Measurements from ENCODE around the gene THAP7. TPM values are rescaled to one million over a fixed set of nuclear protein-coding genes. Genes with fewer than 3 reads are reported as not detected.

The THAP7 gene
- total and polyA plus RNA-seq, 9 of the 15 experiments (the other 6 are each of a cell fraction or from before 2014, with no cell fraction given): 7.9 to 263 (median 84.1) TPM

DNA sequence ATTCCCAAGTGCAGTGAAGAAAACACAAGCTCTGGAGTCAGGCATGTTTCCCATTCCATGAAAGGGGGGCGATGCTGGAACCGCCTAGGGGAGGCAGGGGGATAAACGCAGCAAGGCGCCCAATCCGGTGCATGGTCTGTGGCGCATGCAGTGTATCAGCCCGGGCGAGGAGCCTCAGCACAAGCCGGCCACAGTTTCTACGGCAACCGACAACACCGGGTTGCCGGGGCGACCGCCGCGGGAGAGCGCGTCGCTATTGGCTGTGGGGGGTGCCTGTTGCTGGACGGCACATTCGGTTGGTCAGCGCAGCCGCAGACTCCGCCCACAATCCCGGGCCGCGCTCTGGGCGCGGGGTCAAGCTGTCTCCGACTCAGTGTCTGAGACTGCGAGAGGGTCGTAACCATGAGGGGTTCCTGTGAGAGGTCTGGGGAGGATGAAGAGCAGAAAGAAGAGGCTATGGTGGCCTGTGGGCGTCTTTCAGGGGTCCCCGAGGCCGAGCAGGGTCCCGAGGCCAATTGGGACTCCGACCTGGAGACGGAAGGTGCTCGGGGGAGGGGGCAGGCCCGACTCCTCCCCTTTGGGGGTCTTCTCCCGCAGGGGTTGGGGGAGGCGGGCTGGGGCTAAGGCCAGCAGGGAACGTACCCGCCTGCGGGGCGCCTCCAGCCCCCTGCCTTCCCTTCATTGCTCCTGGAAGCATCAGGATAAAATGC is 43.8 kb upstream of the THAP7 start, which contains the start of gene LRRC74B (continued):
- no peak for TF ChIP-seq NONO (IDR thresholded peaks at IDR 0.05; ENCODE audit: low read depth in 2 of 2, low read length in 1 of 2)
- TF ChIP-seq ZNF79 (CRISPR knock-in tag; IDR thresholded peaks at IDR 0.05; ENCODE audit: low read depth): no peak
- TF ChIP-seq MTA2 (IDR thresholded peaks at IDR 0.05; ENCODE audit: low read depth): no peak
- TF ChIP-seq NR4A1 (CRISPR knock-in tag; IDR thresholded peaks at IDR 0.05): no peak
- no peak for TF ChIP-seq NR4A1 (tag; IDR thresholded peaks at IDR 0.05)
- TF ChIP-seq ZFX (CRISPR knock-in tag; IDR thresholded peaks at IDR 0.05): no peak
- TF ChIP-seq, protein P1, sequence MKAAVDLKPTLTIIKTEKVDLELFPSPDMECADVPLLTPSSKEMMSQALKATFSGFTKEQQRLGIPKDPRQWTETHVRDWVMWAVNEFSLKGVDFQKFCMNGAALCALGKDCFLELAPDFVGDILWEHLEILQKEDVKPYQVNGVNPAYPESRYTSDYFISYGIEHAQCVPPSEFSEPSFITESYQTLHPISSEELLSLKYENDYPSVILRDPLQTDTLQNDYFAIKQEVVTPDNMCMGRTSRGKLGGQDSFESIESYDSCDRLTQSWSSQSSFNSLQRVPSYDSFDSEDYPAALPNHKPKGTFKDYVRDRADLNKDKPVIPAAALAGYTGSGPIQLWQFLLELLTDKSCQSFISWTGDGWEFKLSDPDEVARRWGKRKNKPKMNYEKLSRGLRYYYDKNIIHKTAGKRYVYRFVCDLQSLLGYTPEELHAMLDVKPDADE (conservative IDR thresholded peaks at IDR 0.05; ENCODE audit: control insufficient read depth, low read depth, low read length): peak; percentile 81
- TF ChIP-seq, protein P2, sequence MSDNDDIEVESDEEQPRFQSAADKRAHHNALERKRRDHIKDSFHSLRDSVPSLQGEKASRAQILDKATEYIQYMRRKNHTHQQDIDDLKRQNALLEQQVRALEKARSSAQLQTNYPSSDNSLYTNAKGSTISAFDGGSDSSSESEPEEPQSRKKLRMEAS (CRISPR knock-in tag; IDR thresholded peaks at IDR 0.05): peak; percentile 81
- TF ChIP-seq, protein P3, sequence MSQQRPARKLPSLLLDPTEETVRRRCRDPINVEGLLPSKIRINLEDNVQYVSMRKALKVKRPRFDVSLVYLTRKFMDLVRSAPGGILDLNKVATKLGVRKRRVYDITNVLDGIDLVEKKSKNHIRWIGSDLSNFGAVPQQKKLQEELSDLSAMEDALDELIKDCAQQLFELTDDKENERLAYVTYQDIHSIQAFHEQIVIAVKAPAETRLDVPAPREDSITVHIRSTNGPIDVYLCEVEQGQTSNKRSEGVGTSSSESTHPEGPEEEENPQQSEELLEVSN (IDR thresholded peaks at IDR 0.05; ENCODE audit: borderline replicate concordance in 1 of 2, extremely low read depth in 1 of 2, insufficient read depth in 1 of 2, insufficient read length in 1 of 2, low read depth in 1 of 2, low read length in 1 of 2, poor library complexity in 1 of 2, severe bottlenecking in 1 of 2): peak; percentile 41 to 53
- TF ChIP-seq ETV6 (IDR thresholded peaks at IDR 0.05; ENCODE audit: borderline replicate concordance in 1 of 2, low read depth in 2 of 2, low read length in 1 of 2): no peak
- 0 out of 2 replicates have a peak, but pooled peaks have one; percentile 27 for TF ChIP-seq ETV6 (CRISPR knock-in tag; IDR thresholded peaks at IDR 0.05; ENCODE audit: borderline replicate concordance)
- TF ChIP-seq ATF7 (IDR thresholded peaks at IDR 0.05): no peak
- no peak for TF ChIP-seq LARP7 (IDR thresholded peaks at IDR 0.05)
- no peak for TF ChIP-seq STAT5B (CRISPR knock-in tag; IDR thresholded peaks at IDR 0.05)
- 0 out of 2 replicates have a peak, but pooled peaks have one; percentile 20 for TF ChIP-seq ZNF133 (CRISPR knock-in tag; IDR thresholded peaks at IDR 0.05)
- TF ChIP-seq, protein P4, sequence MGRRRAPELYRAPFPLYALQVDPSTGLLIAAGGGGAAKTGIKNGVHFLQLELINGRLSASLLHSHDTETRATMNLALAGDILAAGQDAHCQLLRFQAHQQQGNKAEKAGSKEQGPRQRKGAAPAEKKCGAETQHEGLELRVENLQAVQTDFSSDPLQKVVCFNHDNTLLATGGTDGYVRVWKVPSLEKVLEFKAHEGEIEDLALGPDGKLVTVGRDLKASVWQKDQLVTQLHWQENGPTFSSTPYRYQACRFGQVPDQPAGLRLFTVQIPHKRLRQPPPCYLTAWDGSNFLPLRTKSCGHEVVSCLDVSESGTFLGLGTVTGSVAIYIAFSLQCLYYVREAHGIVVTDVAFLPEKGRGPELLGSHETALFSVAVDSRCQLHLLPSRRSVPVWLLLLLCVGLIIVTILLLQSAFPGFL (CRISPR knock-in tag; IDR thresholded peaks at IDR 0.05): no peak
- TF ChIP-seq SNRNP70 (optimal IDR thresholded peaks at IDR 0.05; ENCODE audit: low read depth, low read length): no peak
- TF ChIP-seq NCOA2 (IDR thresholded peaks at IDR 0.05; ENCODE audit: partially characterized antibody in 2 of 2): no peak
- no peak for TF ChIP-seq C11orf30 (IDR thresholded peaks at IDR 0.05; ENCODE audit: low read depth)
- TF ChIP-seq PURB (CRISPR knock-in tag; IDR thresholded peaks at IDR 0.05; ENCODE audit: low read depth): no peak
- TF ChIP-seq RBM25 (IDR thresholded peaks at IDR 0.05; ENCODE audit: low read depth, low read length, severe bottlenecking): peak; percentile 100
- TF ChIP-seq NCOR1 (IDR thresholded peaks at IDR 0.05): no peak
- no peak for TF ChIP-seq ZNF764 (CRISPR knock-in tag; IDR thresholded peaks at IDR 0.05; ENCODE audit: low read depth)
- TF ChIP-seq ZNF239 (CRISPR knock-in tag; IDR thresholded peaks at IDR 0.05): no peak
